NB4 (cell line): ENCODE results near the gene NOVA1.

Experiments
- CTCF ChIP-seq: IDR thresholded peaks from one replicate; pipeline ENCODE4 v1.5.1; 2012; ENCODE audit warnings: low read depth, low read length
- MAX ChIP-seq: IDR thresholded peaks from 2 replicates; pipeline ENCODE4 v1.6.1; 2011; ENCODE audit warnings: low read depth, low read length
- MYC ChIP-seq: IDR thresholded peaks from 2 replicates; pipeline ENCODE4 v1.6.1; 2011; ENCODE audit warnings: low read depth, low read length
- POLR2A ChIP-seq: IDR thresholded peaks from 2 replicates; pipeline ENCODE4 v1.6.1; 2011; ENCODE audit warnings: mild to moderate bottlenecking; ENCODE audit not compliant: insufficient read length; ENCODE audit errors: extremely low read depth

- TF ChIP-seq CTCF (no peak), POLR2A (no peak), MYC (no peak), MAX (no peak)
Observed at GRCh38 chr14:26531894-26532293, 65.9 kb downstream of the NOVA1 start.
